NT2/D1 (cell line): ENCODE results near the gene KIF6.

Experiments used
- SUZ12 ChIP-seq: IDR thresholded peaks from 2 replicates; pipeline ENCODE4 v1.6.1; 2011; ENCODE audit not compliant: insufficient read length, insufficient read depth; ENCODE audit errors: extremely low read depth
- YY1 ChIP-seq: IDR thresholded peaks from 2 replicates; pipeline ENCODE4 v1.6.1; 2011; ENCODE audit not compliant: insufficient read length, insufficient read depth
- ZNF274 ChIP-seq: IDR thresholded peaks from 2 replicates; pipeline ENCODE4 v1.6.1; 2011; ENCODE audit warnings: mild to moderate bottlenecking, low read depth, low read length

- TF ChIP-seq YY1: no peak
- no peak for TF ChIP-seq SUZ12
- TF ChIP-seq ZNF274: no peak
These were observed 309.2 kb downstream of the KIF6 start for GRCh38 chr6:39416026-39416425.
